Pulmonary artery endothelial cell (primary cell): ENCODE results near the gene KDM1B. TPM values are rescaled to one million over a fixed set of nuclear protein-coding genes. Genes with fewer than 3 reads are reported as not detected.
"Not testable (repeated sequence)": the region's sequence is repeated elsewhere in the genome, so short reads cannot be mapped to it uniquely, and the experiment has no call there.

Source experiments
- DNase-seq: peaks from one replicate; pipeline ENCODE4 v3.0.0-alpha.2; 2011; ENCODE audit warnings: low read depth, low spot score
- total RNA-seq: library from RNA; depleted of rRNA; stranded (reverse); fragments of >200 nt; gene quantifications from 2 replicates; pipeline ENCODE4 v1.2.3, GENCODE V29; 2014

Gene KDM1B
- total RNA-seq, 1 donor from 2014 or later: 8.3 TPM

DNA sequence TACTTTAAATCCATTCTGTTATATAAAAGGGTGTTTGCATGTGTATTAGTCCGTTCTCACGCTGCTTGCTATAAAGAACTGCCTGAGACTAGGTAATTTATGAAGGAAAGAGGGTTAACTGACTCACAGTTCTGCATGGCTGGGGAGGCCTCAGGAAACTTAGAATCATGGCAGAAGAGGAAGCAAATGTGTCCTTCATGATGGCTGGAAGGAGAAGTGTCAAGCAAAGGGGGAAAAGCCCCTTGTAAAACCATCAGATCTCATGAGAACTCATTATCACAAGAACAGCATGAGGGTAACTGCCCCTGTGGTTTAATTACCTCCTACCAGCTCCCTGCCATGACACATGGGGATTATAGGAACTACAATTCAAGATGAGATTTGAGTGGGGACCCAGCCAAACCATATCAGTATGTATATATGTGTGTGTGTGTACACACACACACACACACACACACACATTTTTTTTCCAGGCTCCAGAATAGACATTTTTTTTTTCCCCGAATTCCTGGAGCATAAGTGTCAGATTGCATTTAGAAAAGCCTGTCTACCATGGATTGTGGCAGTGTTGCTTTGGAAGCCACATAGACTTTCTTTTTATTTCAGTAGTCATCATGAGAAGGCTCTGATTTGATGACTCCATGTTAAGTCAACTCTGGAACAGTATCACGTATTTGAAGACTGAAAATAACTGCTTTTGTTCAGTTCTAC lies 31.5 kb downstream of the KDM1B start:
- no peak for DNase-seq

DNA sequence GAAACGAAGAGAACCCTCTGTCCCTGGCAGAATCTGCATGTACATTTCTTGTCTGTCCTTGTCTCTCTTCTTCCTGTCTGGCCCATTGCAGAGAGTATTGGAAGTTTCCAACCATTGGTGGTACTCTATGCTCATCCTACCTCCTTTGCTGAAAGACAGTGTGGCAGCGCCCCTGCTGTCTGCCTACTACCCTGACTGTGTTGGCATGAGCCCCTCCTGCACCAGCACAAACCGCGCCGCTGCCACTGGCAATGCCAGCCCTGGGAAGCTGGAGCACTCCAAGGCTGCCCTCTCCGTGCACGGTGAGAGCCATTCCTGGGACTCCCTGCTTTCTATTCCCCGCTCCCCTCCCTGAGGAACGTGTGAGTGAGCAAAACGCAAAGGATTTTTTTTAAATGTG lies 32.5 kb downstream of the KDM1B start:
- no peak for DNase-seq

DNA sequence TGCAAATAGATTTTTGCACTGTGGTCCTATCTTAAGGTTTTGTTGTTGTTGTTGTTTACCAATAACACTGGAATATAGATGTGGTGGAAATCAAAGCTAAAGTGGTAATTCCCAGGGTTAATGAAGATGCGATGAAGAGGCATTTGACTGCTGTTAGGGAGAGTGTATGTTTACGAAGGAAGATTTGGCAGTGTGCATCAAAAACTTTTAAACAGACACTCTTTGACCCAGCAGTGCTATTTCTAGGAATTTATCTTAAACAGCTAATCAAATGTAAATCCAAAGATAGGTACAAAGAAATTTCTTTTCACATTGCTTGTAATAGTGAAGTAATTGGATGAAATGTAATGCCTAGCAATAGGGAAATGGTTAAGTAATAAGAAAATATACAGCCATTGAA lies 34.0 kb downstream of the KDM1B start:
- DNase-seq: no peak

DNA sequence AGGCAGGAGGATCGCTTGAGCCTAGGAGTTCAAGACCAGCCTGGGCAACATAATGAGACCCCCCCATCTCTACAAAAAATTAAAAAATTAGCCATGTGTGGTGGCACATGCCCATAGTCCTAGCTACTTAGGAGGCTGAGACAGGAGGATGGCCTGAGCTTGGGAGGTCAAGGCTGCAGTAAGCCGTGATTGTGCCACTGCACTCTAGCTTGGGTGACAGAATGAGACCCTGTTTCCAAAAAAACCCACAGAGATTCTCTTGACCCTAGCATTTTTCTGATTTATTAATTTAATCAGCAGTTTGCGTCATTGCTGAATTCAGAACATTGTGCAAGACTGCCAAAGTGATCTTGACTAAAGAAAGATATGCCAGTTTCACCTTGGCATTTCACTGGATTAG lies 36.8 kb downstream of the KDM1B start:
- DNase-seq: no peak

DNA sequence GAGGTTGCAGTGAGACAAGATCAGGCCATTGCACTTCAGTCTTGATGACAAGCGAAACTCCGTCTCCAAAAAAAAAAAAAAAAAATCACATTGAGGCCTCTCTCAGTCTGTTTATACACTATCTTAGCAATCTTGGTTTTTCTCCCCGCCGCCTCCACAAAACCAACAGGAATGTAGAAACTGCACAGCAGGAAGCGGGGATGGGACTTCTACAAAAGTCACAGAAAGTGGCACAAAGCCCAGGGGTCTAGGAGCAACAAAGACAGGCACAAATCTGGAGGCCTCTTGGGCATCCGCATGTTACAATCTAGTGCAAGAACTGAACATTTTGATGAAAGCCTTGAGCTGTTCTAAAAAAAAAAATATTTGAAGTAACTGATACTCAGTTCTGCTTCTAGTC lies 48.6 kb downstream of the KDM1B start:
- no peak for DNase-seq

DNA sequence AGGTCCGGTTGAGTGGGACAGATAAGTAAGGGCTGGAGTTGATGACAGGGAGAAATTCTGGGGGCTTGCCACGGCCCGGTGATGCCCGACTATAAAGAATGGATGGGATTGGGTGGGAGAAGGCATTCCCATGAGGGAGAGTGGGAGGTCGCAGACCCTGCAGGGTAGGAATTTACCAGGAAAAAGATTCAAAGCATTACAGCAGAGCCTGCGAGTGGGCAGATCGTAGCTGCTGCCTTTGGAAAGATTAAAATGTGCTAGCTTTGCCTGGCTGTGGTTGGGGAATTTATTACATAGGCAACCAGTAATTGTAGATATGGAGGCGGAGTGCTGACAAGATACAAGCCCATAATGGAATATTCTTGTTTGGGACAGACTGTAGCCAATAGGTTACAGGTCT lies 49.5 kb downstream of the KDM1B start:
- no peak for DNase-seq

DNA sequence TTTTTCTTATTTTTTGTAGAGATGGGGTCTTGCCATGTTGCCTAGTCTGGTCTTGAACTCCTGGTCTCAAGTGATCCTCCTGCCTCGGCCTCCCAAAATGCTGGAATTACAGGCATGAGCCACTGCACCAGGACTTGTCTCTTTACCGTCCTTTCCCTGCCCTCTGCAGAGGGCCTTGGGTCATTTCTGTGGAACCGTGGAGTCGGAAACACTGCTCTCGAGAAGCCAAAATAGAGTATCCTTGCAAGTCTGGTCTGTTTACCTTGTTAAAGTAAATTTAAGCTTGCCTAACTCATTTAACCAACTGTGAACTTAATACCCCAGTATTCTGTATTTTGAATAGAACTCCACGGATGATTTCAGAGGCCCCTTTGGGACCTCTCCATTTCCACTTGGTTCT lies 51.4 kb downstream of the KDM1B start:
- DNase-seq: no peak

DNA sequence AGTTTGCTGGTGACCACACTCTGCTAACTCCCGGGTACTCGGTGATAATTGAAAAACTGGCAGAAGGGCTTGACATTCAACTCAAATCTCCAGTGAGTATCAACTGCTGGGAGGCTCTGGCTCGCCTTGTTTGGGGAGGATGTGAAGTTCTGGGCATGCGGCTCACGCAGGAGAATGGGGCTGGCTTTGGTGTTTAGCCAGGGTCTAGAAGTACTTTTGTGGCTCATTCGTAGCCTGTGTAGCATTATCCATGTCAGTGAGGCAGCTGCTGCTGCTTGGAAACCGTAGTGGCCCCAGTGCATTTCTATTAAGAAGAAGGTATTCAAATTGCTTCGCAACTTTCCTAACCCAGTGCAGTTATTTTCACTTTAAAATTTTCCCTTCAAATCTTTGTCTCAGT lies 52.2 kb downstream of the KDM1B start:
- no peak for DNase-seq

DNA sequence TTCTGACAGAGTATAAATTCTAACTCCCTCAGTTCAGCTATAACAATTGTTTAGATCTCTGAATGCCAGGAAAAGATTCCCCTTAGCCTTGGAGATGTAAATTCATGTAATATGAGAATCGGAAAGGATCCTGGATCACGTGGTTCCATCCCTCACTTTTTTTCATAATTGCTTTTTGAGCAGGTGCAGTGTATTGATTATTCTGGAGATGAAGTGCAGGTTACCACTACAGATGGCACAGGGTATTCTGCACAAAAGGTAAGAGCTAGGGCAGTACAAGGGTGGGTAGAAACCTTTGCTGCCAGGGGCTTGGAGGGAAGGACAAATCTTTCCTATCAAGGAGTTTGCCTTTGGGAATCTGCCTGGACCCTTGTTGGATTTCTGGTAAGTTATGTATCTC lies 52.7 kb downstream of the KDM1B start:
- DNase-seq: no peak

DNA sequence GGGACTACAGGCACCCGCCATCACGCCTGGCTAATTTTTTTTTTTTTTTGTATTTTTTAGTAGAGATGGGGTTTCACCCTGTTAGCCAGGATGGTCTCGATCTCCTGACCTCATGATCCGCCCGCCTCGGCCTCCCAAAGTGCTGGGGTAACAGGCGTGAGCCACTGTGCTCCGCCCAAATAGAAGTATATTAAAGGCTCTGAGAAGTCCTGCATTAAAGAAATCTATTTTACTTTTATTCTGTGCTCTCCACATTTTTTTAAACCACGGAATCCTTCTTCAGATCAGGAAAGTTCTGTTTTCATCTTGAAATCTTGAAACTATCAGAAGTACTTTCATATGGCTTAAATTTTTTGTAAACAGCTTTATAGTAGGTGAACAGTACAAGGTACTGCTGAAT lies 53.6 kb downstream of the KDM1B start:
- not testable (repeated sequence) for DNase-seq

DNA sequence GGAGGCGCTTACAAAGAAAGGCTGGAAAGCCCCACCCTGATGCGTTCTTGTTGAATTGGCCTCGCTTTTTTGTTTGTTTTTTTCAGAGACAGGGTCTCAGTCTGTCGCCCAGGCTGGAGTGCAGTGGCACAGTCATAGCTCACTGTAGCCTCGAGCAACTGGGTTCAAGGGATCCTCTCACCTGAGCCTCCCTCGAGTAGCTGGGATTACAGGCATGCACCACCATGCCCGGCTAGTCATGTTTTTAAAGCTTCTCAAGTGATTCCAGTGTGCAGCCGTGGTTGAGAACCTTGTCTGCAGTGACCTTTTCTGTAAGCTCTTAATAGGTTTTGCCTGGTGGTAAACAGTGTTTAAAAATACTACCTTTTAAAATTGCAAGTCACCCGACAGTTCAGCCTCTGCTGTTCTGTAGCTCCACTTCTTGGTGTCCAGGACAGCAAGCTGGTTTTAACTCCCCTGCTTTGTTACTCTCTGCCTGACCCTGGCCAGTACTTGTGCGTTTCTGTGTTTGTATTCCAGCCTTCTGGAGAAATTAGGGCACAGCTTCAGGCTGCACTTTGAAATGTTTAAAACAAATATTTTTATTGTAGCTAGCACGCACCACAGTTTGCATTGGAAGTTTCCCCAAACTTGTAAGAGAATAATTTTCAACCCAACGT lies 54.4 kb downstream of the KDM1B start:
- DNase-seq: no peak

DNA sequence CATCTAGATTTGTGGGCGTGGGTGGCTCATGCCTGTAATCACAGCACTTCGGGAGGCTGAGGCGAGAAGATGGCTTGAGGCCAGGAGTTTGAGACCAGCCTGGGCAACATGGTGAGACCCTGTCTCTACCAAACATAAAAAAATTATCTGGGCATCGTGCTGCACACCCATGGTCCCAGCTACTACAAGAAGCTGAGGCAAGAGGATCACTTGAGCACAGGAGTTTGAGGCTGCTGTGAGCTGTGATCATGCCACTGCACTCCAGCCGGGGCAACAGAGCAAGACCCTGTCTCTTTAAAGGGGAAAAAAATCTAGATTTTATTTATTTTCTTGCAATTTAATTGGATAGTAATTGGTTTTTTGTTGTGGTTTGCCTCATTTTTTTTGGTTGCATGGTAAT lies 55.5 kb downstream of the KDM1B start:
- DNase-seq: no peak

DNA sequence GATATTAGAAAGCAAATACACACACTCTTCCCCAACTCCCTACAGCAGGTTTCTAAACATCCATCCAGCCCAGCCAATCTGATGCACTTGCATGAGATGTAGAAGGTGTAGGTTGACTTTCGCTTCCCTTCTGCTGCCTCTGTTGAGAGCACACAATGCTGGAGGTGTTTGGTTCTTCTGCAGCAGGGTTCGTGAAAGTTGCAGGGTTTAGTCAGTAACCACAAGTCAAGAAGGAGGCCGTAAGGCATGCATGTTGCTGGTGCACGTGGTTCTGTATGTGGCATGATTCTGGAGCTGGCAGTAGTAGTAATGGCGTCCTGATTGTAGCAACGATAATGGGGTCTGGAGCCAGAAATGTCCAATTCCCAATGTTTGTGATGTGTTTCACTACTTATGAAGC lies 56.1 kb downstream of the KDM1B start:
- no peak for DNase-seq

DNA sequence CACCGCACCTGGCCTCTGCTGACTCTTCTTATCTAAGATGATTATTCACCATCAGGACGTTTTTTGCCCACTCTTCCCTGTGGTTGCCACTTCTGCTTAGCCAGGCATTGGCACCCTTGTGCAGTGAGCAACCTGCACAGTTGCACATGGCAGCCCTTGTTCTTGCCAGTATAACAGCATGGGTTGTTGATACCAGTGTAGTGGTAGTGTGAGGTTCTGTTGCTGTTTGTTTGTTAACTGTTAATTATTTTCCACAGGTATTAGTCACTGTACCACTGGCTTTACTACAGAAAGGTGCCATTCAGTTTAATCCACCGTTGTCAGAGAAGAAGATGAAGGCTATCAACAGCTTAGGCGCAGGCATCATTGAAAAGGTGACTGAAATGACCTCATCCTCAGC lies 57.0 kb downstream of the KDM1B start:
- no peak for DNase-seq

DNA sequence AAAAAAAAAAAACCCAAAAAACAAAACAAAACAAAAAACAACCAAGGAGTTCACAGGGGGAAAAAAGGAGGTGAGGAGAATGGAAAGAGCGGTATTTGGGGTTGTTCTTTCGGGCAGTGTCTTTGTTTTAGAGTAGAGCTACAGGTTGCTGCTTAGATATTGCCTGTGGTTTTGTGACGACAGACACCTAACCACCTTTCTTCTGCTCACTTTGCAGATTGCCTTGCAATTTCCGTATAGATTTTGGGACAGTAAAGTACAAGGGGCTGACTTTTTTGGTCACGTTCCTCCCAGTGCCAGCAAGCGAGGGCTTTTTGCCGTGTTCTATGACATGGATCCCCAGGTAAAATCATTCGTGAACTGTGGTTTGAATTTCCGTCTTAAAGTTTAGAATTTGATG lies 58.2 kb downstream of the KDM1B start:
- no peak for DNase-seq

DNA sequence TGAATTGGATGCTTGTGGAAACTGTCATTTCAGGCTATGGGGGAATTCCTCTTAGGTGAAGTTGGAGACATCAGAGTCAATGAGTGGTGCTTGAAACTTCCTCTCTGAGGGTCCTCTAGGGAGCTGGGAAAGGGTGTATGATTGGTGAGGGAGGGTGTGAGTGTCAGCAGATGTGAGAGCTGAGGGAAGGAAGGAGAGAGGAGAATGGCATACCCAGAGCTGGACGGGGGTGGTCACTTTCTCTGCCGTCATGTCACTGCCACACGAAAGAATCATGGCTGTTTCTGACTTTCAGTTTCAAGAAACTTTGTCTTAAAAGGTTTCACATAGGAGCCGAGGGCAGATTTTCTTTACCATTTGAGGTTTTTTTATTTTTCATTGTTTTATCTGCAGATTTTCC lies 58.8 kb downstream of the KDM1B start:
- no peak for DNase-seq

DNA sequence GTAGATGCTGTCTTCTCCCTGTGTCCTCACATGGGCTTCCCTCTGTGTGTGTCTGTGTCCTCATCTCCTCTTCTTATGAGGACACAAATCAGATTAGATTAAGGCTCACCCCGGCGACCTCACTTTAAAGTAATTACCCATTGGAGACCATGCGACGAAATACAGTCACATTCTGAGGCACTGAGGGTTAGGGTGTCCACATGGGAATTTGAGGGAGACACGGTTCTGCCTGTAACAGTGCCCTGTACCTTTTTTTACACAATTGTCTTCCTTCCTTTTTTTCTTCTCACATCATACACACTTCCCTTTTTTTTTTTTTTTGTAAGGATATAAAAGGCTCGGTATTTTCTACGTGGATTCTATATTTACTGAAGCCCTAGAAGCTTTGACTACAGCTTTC lies 60.2 kb downstream of the KDM1B start:
- no peak for DNase-seq

DNA sequence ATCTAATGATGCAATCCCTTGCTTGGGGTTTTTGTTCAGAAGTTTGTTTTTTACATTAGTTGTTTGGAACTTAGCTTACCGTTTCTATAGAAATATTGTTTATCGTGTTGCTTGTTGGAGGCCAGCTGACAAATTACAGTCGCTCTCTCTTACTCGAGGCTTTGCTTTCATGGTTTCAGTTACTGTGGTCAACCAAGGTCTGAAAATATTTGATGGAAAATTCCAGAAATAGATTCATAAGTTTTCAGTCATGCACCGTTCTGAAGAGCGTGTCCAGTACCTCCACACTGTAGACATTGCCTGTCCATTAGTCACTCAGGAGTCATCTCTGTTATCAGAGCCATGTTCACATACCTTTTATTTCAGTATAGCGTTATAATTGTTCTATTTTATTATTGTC lies 61.2 kb downstream of the KDM1B start:
- no peak for DNase-seq

DNA sequence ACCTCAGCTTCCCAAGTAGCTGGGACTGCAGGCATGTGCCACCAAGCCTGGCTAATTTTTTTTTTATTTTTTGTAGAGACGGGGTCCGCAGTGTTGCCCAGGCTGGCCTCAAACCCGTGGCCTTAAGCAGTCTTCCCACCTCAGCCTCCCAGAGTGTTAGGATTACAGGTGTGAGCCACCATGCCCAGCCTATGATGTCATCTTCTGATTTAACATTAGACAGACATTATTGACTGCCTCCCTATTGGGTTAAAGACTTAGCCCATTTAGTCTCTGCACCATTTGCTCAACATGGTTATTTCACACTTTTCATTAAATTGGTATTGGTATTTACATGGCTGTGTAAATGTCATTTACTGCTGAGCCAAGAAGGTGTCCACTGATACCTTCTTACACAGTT lies 63.0 kb downstream of the KDM1B start:
- no peak for DNase-seq

DNA sequence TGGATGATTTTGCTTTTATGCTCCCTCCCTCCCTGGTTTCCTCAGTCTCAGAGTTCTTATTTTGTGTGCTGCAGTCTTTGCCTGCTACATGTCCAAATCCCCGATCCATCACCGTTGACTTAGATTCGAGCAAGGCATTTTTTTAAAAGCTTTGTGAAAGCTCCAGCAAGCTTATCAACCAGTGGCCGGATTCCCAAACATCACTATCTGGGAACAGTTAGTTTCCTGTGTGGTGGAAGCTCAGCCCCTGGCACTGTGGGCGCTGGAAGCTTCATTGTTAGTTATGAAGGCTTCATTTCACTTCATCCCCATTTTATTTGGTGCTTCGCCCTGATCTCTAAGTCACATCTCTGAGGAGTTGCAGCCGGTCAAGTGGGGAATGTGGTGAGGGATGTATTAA lies 64.4 kb downstream of the KDM1B start:
- DNase-seq: no peak

DNA sequence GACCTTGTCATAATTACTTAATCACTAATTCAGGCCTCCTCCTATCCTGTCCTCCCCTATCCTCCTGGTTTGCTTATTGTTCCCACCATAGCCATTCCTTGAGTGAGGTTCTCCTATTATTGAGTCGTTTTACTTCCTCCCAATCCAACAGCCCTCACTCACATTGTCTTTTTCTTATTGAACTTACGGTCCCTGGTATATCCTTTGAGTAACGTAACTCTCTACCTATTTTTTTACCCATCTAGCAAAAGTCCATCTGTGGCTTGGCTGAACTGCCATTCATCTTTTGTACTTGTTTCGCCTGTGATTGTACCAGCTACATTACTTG lies 66.0 kb downstream of the KDM1B start:
- DNase-seq: no peak

DNA sequence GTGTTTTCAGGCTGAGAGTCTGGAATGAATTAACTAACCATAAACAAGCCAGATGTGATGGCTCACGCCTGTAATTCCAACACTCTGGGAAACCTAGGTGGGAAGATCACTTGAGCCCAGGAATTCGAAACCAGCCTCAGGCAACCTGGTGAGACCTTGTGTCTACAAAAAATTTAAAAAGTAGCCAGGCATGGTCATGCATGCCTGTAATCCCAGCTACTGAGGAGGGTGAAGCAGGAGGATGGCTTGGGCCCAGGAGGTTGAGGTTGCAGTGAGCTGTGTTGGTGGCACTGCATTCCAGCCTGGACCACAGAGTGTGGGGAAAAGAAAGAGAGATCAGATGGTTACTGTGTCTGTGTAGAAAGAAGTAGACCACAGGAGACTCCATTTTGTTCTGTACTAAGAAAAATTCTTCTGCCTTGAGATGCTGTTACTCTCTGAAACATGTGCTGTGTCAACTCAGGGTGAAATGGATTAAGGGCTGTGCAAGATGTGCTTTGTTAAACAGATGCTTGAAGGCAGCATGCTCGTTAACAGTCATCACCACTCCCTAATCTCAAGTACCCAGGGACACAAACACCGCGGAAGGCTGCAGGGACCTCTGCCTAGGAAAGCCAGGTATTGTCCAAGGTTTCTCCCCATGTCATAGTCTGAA lies 71.4 kb downstream of the KDM1B start:
- DNase-seq: not testable (repeated sequence)

DNA sequence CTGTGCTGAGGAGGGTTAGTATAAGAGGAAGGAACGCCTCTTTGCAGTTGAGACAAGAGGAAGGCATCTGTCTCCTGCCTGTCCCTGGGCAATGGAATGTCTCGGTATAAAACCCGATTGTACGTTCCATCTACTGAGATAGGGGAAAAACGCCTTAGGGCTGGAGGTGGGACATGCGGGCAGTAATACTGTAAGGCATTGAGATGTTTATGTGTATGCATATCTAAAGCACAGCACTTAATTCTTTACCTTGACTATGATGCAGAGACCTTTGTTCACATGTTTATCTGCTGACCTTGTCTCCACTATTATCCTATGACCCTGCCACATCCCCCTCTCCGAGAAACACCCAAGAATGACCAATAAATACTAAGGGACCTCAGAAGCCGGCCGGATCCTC lies 71.9 kb downstream of the KDM1B start:
- DNase-seq: not testable (repeated sequence)
